Suprapubic skin (tissue), 4 donors: ENCODE measurements around the gene SLC6A20.

Experiments
- EP300 ChIP-seq: sonication (generic); formaldehyde crosslinking; IDR thresholded peaks from one replicate; pipeline ENCODE4 v1.6.1; 2017; ENCODE audit warnings: antibody characterized with exemption
- POLR2A ChIP-seq, 2 donors: fragments of 450-650 bp; IDR thresholded peaks; one replicate each; pipeline ENCODE4 v1.6.1; 2017; ENCODE audit warnings: antibody characterized with exemption in 2 of 2, mild to moderate bottlenecking in 2 of 2, moderate library complexity in 2 of 2
- POLR2AphosphoS5 ChIP-seq, 3 donors: sonication (generic); formaldehyde crosslinking; IDR thresholded peaks; one replicate each; pipeline ENCODE4 v1.6.1; 2017; ENCODE audit warnings: antibody characterized with exemption in 3 of 3
- TF ChIP-seq, protein P1 (sequence below), 2 donors: fragments of 200-600 bp in 1 of 2; fragments of 450-650 bp in 1 of 2; sonication (generic) in 1 of 2; IDR thresholded peaks; one replicate each; pipeline ENCODE4 v1.5.1; 2016 to 2019; ENCODE audit warnings: antibody characterized with exemption in 2 of 2, mild to moderate bottlenecking in 1 of 2, moderate library complexity in 1 of 2

DNA sequence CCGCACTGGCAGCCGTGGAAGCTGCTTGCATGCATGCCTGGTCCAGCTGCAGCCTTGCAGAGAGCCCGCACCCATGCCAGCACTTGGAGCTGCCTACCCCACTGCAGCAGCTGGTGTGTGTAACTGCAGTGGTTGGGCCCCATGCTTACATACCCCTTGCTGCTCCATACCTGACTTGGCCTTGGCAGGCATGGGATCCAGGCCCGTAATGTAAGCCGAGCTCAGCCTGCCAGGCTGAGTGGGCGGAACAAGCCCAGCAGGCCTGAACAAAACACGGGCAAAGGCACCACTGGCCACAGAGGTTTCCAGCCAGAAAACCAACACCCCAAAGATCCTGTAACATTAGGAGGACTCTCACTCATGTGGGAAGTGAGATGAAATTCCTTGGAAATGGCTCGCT lies 48.3 kb downstream of the SLC6A20 start:
- TF ChIP-seq, protein P1, sequence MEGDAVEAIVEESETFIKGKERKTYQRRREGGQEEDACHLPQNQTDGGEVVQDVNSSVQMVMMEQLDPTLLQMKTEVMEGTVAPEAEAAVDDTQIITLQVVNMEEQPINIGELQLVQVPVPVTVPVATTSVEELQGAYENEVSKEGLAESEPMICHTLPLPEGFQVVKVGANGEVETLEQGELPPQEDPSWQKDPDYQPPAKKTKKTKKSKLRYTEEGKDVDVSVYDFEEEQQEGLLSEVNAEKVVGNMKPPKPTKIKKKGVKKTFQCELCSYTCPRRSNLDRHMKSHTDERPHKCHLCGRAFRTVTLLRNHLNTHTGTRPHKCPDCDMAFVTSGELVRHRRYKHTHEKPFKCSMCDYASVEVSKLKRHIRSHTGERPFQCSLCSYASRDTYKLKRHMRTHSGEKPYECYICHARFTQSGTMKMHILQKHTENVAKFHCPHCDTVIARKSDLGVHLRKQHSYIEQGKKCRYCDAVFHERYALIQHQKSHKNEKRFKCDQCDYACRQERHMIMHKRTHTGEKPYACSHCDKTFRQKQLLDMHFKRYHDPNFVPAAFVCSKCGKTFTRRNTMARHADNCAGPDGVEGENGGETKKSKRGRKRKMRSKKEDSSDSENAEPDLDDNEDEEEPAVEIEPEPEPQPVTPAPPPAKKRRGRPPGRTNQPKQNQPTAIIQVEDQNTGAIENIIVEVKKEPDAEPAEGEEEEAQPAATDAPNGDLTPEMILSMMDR (IDR thresholded peaks at IDR 0.05): no peak
- TF ChIP-seq EP300 (no peak), POLR2AphosphoS5 (IDR thresholded peaks at IDR 0.05) (no peak), POLR2A (IDR thresholded peaks at IDR 0.05) (no peak)
